SK-N-SH treated with all-trans-retinoic acid at 6 μM for 48 hours (cell line): ENCODE measurements around the gene EGFLAM.

Experiments used
- ATAC-seq: fragments of 200-7000 bp; cut with Tn5 transposase; 3 replicates; pipeline ENCODE4 v1.9.1; 2020; ENCODE audit warnings: mild to moderate bottlenecking, moderate library complexity
- ARNTL ChIP-seq: fragments of 450-650 bp; formaldehyde crosslinking; IDR thresholded peaks from 2 replicates; pipeline ENCODE4 v1.5.0; 2020; ENCODE audit warnings: low read depth, mild to moderate bottlenecking, moderate library complexity, borderline replicate concordance
- BACH2 ChIP-seq: fragments of 250-450 bp; sonication (Bioruptor Pico); IDR thresholded peaks from 2 replicates; pipeline ENCODE4 v1.9.0; 2021; ENCODE audit warnings: mild to moderate bottlenecking, borderline replicate concordance
- CSDC2 ChIP-seq: fragments of 250-450 bp; sonication (Bioruptor Pico); IDR thresholded peaks from 2 replicates; pipeline ENCODE4 v1.5.0; 2020; ENCODE audit warnings: mild to moderate bottlenecking, moderate library complexity
- ESRRG ChIP-seq: fragments of 250-450 bp; sonication (Bioruptor Pico); IDR thresholded peaks from 2 replicates; pipeline ENCODE4 v1.6.1; 2021; ENCODE audit warnings: mild to moderate bottlenecking
- ISL1 ChIP-seq: fragments of 250-450 bp; sonication (Bioruptor Pico); IDR thresholded peaks from 2 replicates; pipeline ENCODE4 v2.1.2; 2022; ENCODE audit warnings: mild to moderate bottlenecking, moderate library complexity
- OSR1 ChIP-seq: fragments of 250-450 bp; sonication (Bioruptor Pico); IDR thresholded peaks from 2 replicates; pipeline ENCODE4 v1.8.0; 2022; ENCODE audit warnings: moderate library complexity, mild to moderate bottlenecking, inconsistent platforms
- POU6F1 ChIP-seq: fragments of 250-450 bp; sonication (Bioruptor Pico); IDR thresholded peaks from 2 replicates; pipeline ENCODE4 v1.8.0; 2021; ENCODE audit warnings: low read depth, mild to moderate bottlenecking, moderate library complexity, borderline replicate concordance
- PPARA ChIP-seq: fragments of 250-450 bp; sonication (Bioruptor Pico); IDR thresholded peaks from 2 replicates; pipeline ENCODE4 v1.5.0; 2020; ENCODE audit warnings: mild to moderate bottlenecking, borderline replicate concordance
- RARB ChIP-seq: fragments of 250-450 bp; sonication (Bioruptor Pico); IDR thresholded peaks from 2 replicates; pipeline ENCODE4 v1.8.0; 2021; ENCODE audit warnings: mild to moderate bottlenecking, moderate library complexity
- SNAI2 ChIP-seq: fragments of 250-450 bp; sonication (Bioruptor Pico); IDR thresholded peaks from 2 replicates; pipeline ENCODE4 v1.5.0; 2020; ENCODE audit warnings: mild to moderate bottlenecking, moderate library complexity
- TCF4 ChIP-seq: fragments of 250-450 bp; sonication (Bioruptor Pico); IDR thresholded peaks from 2 replicates; pipeline ENCODE4 v1.8.0; 2021; ENCODE audit warnings: mild to moderate bottlenecking, moderate library complexity, borderline replicate concordance
- TOX ChIP-seq: fragments of 250-450 bp; sonication (Bioruptor Pico); IDR thresholded peaks from 2 replicates; pipeline ENCODE4 v1.8.0; 2021; ENCODE audit warnings: mild to moderate bottlenecking, moderate library complexity, borderline replicate concordance
- ZC3H10 ChIP-seq: fragments of 250-450 bp; sonication (Bioruptor Pico); IDR thresholded peaks from 2 replicates; pipeline ENCODE4 v1.5.1; 2021; ENCODE audit warnings: mild to moderate bottlenecking, moderate library complexity
- ZFP3 ChIP-seq: fragments of 250-450 bp; sonication (Bioruptor Pico); IDR thresholded peaks from 2 replicates; pipeline ENCODE4 v1.5.0; 2020; ENCODE audit warnings: mild to moderate bottlenecking, moderate library complexity
- ZFP30 ChIP-seq: fragments of 450-650 bp; formaldehyde crosslinking; IDR thresholded peaks from 2 replicates; pipeline ENCODE4 v1.5.0; 2022; ENCODE audit warnings: mild to moderate bottlenecking, moderate library complexity
- ZNF565 ChIP-seq: fragments of 450-650 bp; formaldehyde crosslinking; conservative IDR thresholded peaks from 2 replicates; pipeline ENCODE4 v1.5.0; 2020; ENCODE audit warnings: low read depth, mild to moderate bottlenecking, moderate library complexity
- ZNF70 ChIP-seq: fragments of 450-650 bp; formaldehyde crosslinking; IDR thresholded peaks from 2 replicates; pipeline ENCODE4 v1.5.0; 2020; ENCODE audit warnings: mild to moderate bottlenecking, moderate library complexity
- ZNF8 ChIP-seq: fragments of 450-650 bp; formaldehyde crosslinking; IDR thresholded peaks from 2 replicates; pipeline ENCODE4 v1.5.0; 2020; ENCODE audit warnings: mild to moderate bottlenecking, moderate library complexity
- TF ChIP-seq, protein P1 (sequence below): fragments of 250-450 bp; sonication (Bioruptor Pico); IDR thresholded peaks from 2 replicates; pipeline ENCODE4 v1.5.1; 2020; ENCODE audit warnings: low read depth, mild to moderate bottlenecking, moderate library complexity
- TF ChIP-seq, protein P2 (sequence below): fragments of 250-450 bp; sonication (Bioruptor Pico); IDR thresholded peaks from 2 replicates; pipeline ENCODE4 v1.5.1; 2021; ENCODE audit warnings: mild to moderate bottlenecking, moderate library complexity
- TF ChIP-seq, protein P3 (sequence below): fragments of 250-450 bp; sonication (Bioruptor Pico); IDR thresholded peaks from 2 replicates; pipeline ENCODE4 v1.5.0; 2020; ENCODE audit warnings: mild to moderate bottlenecking, moderate library complexity
- TF ChIP-seq, protein P4 (sequence below): fragments of 250-450 bp; sonication (Bioruptor Pico); IDR thresholded peaks from 2 replicates; pipeline ENCODE4 v1.8.0; 2020; ENCODE audit warnings: mild to moderate bottlenecking, moderate library complexity, borderline replicate concordance

Gene EGFLAM

GRCh38 chr5:38286002-38286401 is 27.6 kb downstream of the EGFLAM start (continued):
- TF ChIP-seq, protein P1, sequence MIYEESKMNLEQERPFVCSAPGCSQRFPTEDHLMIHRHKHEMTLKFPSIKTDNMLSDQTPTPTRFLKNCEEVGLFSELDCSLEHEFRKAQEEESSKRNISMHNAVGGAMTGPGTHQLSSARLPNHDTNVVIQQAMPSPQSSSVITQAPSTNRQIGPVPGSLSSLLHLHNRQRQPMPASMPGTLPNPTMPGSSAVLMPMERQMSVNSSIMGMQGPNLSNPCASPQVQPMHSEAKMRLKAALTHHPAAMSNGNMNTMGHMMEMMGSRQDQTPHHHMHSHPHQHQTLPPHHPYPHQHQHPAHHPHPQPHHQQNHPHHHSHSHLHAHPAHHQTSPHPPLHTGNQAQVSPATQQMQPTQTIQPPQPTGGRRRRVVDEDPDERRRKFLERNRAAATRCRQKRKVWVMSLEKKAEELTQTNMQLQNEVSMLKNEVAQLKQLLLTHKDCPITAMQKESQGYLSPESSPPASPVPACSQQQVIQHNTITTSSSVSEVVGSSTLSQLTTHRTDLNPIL, result no peak
- no peak for TF ChIP-seq TCF4
- TF ChIP-seq, all 23 proteins: peak for 0

GRCh38 chr5:38287124-38287523 is 28.8 kb downstream of the EGFLAM start:
- TF ChIP-seq ZC3H10 (CRISPR knock-in tag) (no peak), PPARA (CRISPR knock-in tag) (no peak), ZNF565 (CRISPR knock-in tag) (no peak), ISL1 (no peak), OSR1 (CRISPR knock-in tag) (no peak), ARNTL (no peak), ZFP3 (CRISPR knock-in tag) (no peak), CSDC2 (CRISPR knock-in tag) (no peak), RARB (CRISPR knock-in tag) (no peak), TOX (CRISPR knock-in tag) (no peak), ZNF8 (CRISPR knock-in tag) (no peak), ZNF70 (no peak), ESRRG (no peak), TCF4 (no peak)
- TF ChIP-seq, protein P1, result no peak
- TF ChIP-seq, protein P2, sequence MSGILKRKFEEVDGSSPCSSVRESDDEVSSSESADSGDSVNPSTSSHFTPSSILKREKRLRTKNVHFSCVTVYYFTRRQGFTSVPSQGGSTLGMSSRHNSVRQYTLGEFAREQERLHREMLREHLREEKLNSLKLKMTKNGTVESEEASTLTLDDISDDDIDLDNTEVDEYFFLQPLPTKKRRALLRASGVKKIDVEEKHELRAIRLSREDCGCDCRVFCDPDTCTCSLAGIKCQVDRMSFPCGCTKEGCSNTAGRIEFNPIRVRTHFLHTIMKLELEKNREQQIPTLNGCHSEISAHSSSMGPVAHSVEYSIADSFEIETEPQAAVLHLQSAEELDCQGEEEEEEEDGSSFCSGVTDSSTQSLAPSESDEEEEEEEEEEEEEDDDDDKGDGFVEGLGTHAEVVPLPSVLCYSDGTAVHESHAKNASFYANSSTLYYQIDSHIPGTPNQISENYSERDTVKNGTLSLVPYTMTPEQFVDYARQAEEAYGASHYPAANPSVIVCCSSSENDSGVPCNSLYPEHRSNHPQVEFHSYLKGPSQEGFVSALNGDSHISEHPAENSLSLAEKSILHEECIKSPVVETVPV (CRISPR knock-in tag), result no peak
- no peak for ATAC-seq

- no peak for ATAC-seq
- TF ChIP-seq ZNF70, result no peak
- TF ChIP-seq PPARA (CRISPR knock-in tag), result no peak
- TF ChIP-seq ZNF565 (CRISPR knock-in tag), result no peak
- TF ChIP-seq OSR1 (CRISPR knock-in tag), result no peak
- TF ChIP-seq, protein P3, sequence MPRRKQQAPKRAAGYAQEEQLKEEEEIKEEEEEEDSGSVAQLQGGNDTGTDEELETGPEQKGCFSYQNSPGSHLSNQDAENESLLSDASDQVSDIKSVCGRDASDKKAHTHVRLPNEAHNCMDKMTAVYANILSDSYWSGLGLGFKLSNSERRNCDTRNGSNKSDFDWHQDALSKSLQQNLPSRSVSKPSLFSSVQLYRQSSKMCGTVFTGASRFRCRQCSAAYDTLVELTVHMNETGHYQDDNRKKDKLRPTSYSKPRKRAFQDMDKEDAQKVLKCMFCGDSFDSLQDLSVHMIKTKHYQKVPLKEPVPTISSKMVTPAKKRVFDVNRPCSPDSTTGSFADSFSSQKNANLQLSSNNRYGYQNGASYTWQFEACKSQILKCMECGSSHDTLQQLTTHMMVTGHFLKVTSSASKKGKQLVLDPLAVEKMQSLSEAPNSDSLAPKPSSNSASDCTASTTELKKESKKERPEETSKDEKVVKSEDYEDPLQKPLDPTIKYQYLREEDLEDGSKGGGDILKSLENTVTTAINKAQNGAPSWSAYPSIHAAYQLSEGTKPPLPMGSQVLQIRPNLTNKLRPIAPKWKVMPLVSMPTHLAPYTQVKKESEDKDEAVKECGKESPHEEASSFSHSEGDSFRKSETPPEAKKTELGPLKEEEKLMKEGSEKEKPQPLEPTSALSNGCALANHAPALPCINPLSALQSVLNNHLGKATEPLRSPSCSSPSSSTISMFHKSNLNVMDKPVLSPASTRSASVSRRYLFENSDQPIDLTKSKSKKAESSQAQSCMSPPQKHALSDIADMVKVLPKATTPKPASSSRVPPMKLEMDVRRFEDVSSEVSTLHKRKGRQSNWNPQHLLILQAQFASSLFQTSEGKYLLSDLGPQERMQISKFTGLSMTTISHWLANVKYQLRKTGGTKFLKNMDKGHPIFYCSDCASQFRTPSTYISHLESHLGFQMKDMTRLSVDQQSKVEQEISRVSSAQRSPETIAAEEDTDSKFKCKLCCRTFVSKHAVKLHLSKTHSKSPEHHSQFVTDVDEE (CRISPR knock-in tag), result no peak
- no peak for TF ChIP-seq TOX (CRISPR knock-in tag)
- TF ChIP-seq ARNTL, result no peak
- no peak for TF ChIP-seq ZFP30 (CRISPR knock-in tag)
- TF ChIP-seq, protein P4, sequence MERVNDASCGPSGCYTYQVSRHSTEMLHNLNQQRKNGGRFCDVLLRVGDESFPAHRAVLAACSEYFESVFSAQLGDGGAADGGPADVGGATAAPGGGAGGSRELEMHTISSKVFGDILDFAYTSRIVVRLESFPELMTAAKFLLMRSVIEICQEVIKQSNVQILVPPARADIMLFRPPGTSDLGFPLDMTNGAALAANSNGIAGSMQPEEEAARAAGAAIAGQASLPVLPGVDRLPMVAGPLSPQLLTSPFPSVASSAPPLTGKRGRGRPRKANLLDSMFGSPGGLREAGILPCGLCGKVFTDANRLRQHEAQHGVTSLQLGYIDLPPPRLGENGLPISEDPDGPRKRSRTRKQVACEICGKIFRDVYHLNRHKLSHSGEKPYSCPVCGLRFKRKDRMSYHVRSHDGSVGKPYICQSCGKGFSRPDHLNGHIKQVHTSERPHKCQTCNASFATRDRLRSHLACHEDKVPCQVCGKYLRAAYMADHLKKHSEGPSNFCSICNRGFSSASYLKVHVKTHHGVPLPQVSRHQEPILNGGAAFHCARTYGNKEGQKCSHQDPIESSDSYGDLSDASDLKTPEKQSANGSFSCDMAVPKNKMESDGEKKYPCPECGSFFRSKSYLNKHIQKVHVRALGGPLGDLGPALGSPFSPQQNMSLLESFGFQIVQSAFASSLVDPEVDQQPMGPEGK (CRISPR knock-in tag), result no peak
- no peak for TF ChIP-seq RARB (CRISPR knock-in tag)
- no peak for TF ChIP-seq ZFP3 (CRISPR knock-in tag)
- no peak for TF ChIP-seq TCF4
- no peak for TF ChIP-seq SNAI2 (CRISPR knock-in tag)
- no peak for TF ChIP-seq ZC3H10 (CRISPR knock-in tag)
- TF ChIP-seq, protein P2 (CRISPR knock-in tag), result no peak
- TF ChIP-seq CSDC2 (CRISPR knock-in tag), result no peak
- no peak for TF ChIP-seq BACH2 (CRISPR knock-in tag)
- no peak for TF ChIP-seq ZNF8 (CRISPR knock-in tag)
- TF ChIP-seq POU6F1, result no peak
These were observed 31.1 kb downstream of the EGFLAM start for GRCh38 chr5:38289457-38289856.
